DOHH2 (cell line): ENCODE data around the gene TSEN2.

Experiments
- CTCF ChIP-seq: fragments of 200-600 bp; sonication (generic); IDR thresholded peaks from one replicate; pipeline ENCODE4 v1.5.1; 2014; ENCODE audit warnings: antibody characterized with exemption, mild to moderate bottlenecking, low read depth, low read length; ENCODE audit not compliant: poor library complexity, severe bottlenecking
- EZH2phosphoT487 ChIP-seq: fragments of 200-600 bp; sonication (generic); IDR thresholded peaks from 2 replicates; pipeline ENCODE4 v1.6.1; 2017; ENCODE audit warnings: borderline replicate concordance, mild to moderate bottlenecking, antibody characterized with exemption, low read length, moderate library complexity, mixed read lengths

GRCh38 chr3:12506201-12506709 lies 22.0 kb downstream of the TSEN2 start:
- TF ChIP-seq CTCF: no peak
- TF ChIP-seq EZH2phosphoT487: no peak
